Activated CD8-positive, alpha-beta memory T cell treated with anti-CD3 and anti-CD28 coated beads, Interleukin-2, amount 50 U/mL, for 24 hours (primary cell): Measurements from ENCODE around the gene CACNA2D1.
"Not testable (repeated sequence)": the region's sequence is repeated elsewhere in the genome, so short reads cannot be mapped to it uniquely, and the experiment has no call there.

ENCODE experiments used
- DNase-seq: peaks from one replicate; pipeline ENCODE4 v3.0.0-alpha.2; 2020; ENCODE audit errors: extremely low read depth

Gene CACNA2D1

GRCh38 chr7:82393076-82393839 is 50.3 kb downstream of the CACNA2D1 start:
- no peak for DNase-seq

DNA sequence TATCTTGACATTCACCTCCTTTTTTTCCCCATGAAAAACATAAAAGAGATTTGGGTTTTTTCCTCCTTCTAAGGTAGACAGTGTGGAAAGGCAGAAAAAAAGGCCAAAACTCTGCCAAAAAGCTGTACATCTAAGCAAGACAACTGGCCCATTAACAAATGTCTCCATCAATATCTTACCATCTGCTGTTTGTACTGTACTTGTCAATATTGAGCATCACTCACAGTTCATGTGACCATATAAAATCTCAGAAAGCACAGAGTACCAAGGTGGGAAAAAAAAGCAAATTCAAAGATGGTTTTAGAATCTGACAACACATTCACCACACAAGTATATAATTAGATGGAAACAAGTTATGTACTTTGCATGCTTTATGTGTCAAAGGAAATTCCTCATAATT is 52.6 kb downstream of the CACNA2D1 start:
- DNase-seq, result no peak

GRCh38 chr7:82389876-82390275 is 53.7 kb downstream of the CACNA2D1 start:
- no peak for DNase-seq

GRCh38 chr7:82388138-82388537 is 55.4 kb downstream of the CACNA2D1 start:
- DNase-seq, result no peak

DNA sequence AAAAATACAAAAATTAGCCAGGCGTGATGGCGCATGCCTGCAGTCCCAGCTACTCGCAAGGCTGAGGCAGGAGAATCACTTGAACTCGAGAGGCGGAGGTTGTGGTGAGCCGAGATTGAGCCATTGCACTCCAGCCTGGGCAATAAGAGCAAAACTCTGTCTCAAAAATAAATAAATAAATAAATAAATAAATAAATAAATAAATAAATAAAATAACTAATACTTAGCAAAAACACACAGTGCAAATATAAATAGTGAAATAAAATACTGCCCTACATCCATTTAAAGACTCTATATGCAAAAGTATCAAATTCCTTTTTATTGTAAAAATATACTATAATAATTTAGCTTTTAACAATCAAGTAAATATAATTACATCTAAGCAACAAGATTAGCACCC is 57.0 kb downstream of the CACNA2D1 start:
- DNase-seq, result not testable (repeated sequence)

DNA sequence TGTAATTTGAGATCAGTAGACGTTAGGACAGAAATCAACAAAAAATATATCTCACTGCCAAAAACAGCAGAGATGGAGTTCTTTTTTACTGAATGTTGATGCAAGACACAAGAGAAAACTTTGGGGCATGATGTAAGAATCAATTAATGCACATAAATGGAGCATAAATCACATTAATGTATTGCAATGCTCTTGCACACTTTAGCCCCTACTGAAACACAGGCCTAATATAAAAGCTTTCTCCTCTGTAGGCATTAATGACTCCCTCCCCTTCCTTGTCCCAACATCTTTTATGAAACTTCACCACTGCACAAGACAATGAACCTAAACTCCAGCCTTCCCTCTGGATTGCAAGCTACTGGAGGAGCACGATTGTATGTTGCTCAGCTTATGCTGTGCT is 58.8 kb downstream of the CACNA2D1 start:
- DNase-seq, result no peak

DNA sequence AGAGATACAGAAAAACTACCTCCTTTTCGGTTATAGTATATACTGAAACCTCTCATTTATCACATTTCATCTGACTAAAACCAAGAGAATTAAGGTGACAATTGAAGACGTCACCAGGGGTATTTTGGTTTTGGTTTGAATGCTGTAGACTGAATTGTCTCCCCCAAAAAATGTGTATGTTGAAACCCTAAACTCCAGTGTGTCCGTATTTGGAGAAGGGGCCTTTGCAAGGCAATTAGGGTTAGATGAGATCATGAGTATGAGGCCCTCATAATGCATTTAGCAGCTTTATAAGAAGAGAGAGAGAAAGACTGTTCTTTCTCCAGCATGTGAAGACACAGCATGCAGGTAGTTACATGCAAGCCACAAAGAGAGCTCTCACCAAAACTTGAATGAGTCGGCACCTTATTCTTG is 59.5 kb downstream of the CACNA2D1 start:
- no peak for DNase-seq

GRCh38 chr7:82382276-82382675 is 61.3 kb downstream of the CACNA2D1 start:
- no peak for DNase-seq

- DNase-seq, result no peak
These were observed 66.8 kb downstream of the CACNA2D1 start for GRCh38 chr7:82376739-82377138.

DNA sequence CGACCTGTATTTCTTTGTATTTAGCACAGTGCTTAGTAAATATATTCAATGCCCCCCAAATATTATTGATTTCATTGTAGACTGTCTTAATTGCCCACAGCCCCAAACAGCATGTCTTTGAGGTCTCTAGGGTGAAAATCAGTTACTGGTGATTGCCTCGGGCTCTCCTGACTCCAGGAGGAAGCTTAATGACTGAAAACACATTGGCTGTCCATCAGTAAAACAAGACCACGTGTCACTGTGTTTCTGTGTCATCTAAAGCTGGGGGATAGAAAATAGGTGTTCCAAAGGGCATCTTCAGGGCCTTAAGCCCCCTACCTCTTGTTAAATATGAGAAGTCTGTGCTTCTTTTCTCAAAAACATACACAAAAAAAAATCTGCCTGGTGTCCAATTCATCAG is 67.9 kb downstream of the CACNA2D1 start:
- no peak for DNase-seq

DNA sequence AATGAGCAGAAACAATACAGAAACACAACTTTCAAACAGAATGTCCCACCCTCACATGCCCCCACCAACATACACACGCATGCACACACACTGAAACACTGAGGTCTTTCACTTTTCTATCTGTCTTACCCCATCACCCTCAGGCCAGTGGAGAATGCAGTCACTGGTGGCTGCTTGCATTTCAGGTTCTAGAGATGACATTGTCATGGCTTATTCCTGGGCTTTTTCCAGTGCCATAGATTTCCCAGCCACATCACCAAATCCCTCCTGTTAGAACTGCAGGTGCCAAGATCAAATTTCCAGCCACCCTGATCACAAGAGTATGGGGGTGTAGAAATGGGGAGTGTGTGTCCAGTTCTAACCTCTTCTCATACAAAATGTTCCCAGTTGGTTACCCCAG is 68.4 kb downstream of the CACNA2D1 start:
- no peak for DNase-seq

DNA sequence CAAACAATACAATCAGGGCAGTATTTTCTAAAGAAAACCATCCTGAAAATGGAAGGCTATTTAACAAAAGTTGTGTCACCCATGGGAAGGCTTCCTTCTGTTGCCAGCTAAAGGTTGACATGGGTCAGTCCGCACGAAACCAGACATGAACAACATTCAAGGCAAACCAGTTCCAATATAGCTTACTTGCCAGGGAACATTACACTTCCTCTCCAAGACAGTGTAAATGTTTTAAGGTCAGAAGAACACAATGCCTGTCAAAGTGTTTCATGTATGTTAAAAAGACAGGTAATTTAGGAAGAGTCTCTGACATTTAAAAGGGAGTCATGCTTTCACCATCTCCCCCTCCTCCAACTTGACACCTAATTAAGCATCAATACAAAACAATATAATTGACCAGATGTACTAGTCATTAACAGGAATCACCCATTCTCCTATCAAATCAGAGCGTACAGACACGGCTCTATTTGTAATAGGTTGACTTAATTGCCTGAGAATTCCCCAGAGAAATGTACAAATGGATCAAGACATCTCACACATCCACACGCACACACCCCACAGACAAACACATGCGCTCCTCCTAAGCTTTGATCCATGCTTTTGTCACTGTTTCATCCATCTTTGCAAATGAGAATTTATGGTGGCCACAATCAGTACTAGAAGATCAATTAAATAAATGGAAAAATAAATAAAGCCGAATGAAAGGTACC is 69.5 kb downstream of the CACNA2D1 start:
- no peak for DNase-seq

DNA sequence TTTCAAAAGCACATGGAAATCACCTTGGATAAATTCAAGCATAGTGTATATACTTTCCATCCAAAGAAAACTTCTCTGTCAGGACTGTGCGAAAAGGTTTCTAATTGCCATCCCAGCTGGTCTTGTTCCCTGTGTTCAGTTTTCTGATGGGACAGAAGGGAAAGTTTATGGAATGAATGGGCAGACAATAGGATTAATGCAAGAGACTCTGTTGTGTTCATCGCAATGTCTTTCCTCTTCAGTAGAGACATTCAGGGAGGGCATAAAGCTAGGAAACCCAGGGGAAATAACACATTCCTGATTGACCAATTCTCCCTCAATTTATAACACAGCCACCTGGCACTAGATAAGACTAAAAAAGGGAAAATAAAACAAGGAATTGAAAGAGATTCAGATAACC is 78.9 kb downstream of the CACNA2D1 start:
- no peak for DNase-seq

GRCh38 chr7:82364048-82364447 is 79.5 kb downstream of the CACNA2D1 start:
- no peak for DNase-seq

GRCh38 chr7:82362129-82362706 is 81.4 kb downstream of the CACNA2D1 start:
- DNase-seq, result no peak

DNA sequence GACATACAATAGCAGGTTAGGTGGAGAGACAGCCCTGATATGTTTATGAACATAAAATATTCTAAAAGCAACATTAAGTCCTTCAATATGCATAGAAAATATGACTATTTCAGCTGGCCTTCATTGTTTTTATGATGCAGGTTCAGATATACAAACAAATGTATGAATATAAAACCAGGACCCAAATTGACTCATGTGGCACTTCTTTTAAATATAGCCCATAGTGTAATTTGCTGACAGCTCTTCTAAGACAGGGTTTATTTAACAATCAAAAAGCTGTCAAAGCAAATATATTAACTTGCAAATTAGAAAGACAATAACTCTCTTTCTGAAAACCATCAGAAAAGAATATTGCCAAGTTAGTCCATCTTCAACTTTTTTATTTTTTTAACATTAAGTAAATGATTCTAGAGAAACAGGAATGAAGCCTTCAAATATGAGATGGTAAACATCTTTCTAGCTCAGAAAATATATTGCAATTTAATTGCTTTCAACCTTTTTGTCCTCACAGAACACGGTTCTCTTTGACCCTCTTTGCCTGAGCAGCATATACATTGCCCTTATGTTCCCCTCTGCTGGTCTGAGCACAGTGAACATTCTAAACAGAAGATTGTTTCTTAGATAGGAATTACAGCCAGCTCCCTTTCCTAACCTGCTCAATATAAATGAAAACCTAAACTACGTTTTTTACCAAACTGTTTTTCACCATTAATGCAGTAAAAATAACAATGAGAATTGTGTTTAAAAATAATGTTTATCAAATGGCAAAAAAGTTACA is 82.8 kb downstream of the CACNA2D1 start:
- DNase-seq, result no peak

DNA sequence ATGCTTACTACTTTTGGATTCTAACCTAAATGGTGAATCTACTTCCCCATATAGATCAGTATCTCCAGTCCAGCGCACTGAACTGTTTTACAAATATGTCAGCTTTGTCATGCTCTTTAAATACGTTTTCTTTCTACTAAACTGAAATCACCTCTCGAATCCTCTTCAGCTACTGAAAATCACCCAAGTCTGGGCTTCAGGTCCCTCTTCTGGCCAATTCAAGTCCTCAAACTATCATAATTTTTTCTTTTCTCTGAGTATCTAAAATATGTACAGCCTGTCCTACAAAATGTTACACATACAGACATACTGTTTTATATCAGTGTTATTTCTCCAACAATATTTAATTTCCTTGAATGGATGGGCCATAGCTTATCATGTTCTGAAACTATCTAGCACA is 84.2 kb downstream of the CACNA2D1 start:
- no peak for DNase-seq

DNA sequence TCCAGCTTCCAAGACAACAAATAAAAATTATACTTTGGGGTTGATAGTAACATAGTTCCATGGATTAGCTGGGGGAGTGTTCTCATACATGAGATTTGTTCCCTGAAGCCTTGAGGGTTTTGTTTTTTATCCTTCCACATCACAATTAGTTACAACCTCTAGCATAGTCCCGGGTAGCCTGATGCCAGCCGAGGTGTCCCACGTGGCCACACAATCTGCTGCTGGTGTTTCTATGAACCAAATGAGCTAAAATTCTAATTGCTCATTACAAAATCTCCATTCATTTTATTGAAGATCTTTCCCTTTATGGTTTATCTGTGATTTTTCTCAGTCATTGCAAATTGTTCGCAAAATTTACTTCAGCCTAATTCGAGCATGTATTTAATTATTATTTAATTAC is 84.7 kb downstream of the CACNA2D1 start:
- DNase-seq, result no peak

- DNase-seq, result no peak
These were observed 85.5 kb downstream of the CACNA2D1 start for GRCh38 chr7:82358009-82358578.

- no peak for DNase-seq
These were observed 95.3 kb downstream of the CACNA2D1 start for GRCh38 chr7:82348251-82348650.

- DNase-seq, result no peak
These were observed 95.8 kb downstream of the CACNA2D1 start for GRCh38 chr7:82347808-82348207.

- DNase-seq, result no peak
These were observed 97.7 kb downstream of the CACNA2D1 start for GRCh38 chr7:82345886-82346285.
